Measurements from ENCODE around the gene CCL16.
"Not testable (repeated sequence)": the region's sequence is repeated elsewhere in the genome, so short reads cannot be mapped to it uniquely, and the experiment has no call there.

Gene CCL16

DNA sequence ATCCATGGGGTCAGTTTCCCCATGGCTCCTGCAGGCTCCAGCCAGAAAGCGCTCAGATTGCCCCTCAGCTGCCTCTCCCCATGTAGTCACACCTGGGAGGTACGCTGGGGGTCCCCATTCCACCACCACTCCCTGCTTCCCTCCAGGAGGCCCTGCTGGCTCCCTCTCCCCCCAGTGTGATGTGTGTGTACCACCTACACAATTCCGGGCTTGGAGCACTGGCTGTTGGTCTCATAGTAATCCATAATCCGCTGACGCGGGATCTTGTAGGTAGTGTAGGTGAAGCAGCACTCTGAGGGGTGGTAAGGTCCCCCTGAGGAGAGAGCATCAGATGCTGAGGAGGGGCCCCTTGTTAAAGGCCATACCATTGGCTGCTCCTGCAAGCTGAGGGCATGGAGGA, 2.8 kb upstream of the CCL16 start:
- DNase-seq: no peak

DNA sequence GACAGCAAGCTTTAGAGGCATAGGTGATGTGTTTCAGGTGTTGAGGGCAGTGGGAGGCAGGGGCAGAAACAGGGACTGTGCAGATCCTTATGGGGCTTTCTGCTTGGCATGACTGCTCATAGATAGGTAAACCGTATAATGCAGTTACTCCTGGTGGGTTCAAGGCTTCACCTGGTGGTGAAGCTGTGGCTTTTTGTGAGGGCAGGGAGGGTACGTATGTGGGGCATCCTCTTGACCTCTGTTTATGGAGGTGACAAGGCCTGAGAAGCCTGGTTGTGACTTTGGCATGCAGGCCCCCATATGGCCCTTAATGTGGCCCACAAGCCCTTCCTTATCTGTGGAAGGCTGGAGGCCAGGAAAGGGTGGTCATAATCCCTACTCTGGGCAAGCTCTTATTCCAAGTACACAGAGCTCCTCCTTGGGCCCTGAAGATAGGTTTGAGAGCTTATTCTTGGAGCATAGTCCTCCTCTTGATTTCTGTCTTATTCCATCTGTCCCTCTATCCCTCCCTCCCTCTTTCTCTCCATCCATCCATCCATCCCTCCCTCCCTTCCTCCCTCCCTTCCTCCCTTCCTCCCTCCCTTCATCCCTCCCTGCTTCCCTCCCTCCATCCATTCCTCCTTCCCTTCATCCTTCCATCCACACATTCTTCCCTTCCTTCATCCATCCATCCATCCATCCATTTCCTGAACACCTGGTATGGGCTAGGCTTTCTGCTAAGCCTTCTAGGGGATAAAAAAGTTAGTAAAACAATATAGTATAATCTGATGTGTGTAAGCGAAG, 1.3 kb upstream of the CCL16 start:
- no peak for DNase-seq

GRCh38 chr17:35981908-35982330, 622 bp upstream of the CCL16 start:
- DNase-seq: no peak

DNA sequence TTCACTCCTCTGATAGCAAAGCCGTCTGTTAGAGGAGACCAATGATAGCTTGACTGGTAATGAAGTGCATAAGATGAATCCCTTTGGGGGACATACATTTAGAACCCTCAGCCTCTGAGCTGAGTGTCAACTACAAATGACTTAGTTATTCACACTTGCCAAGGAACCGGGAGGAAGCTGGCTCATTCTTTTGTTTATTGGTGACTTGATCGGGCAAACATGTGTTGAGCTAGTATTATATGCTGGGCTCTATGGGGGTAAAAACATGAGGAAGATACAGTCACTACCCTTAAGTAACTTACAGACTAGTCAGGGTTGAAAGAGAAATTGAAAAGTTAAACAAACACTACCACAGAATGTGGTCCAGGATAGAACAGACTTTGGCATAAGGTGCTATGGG, 3.0 kb downstream of the CCL16 start:
- DNase-seq: no peak

- DNase-seq: no peak
Observed at GRCh38 chr17:35977509-35977908, 3.8 kb downstream of the CCL16 start.

GRCh38 chr17:35973333-35974260, 7.7 kb downstream of the CCL16 start:
- no peak for DNase-seq

- no peak for DNase-seq
Observed at GRCh38 chr17:35972945-35973332, 8.4 kb downstream of the CCL16 start.

DNA sequence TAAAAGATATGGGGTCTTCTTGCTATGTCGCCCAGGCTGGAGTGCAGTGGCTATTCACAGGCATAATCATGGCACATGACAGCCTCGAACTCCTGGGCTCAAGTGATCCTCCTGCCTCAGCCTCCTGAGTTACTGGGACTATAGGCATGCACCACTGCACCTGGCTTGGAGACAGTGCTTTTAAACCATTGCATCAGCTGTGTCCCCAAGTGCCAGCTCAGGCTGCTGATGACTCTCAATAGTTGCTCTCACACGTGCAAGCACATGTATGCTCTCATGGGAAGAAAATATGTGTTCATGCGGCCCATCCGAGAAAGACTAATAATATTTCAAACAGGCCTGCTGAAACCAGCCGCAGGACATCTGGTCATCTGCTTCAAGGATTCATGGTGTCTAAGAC, 8.8 kb downstream of the CCL16 start:
- DNase-seq: no peak

DNA sequence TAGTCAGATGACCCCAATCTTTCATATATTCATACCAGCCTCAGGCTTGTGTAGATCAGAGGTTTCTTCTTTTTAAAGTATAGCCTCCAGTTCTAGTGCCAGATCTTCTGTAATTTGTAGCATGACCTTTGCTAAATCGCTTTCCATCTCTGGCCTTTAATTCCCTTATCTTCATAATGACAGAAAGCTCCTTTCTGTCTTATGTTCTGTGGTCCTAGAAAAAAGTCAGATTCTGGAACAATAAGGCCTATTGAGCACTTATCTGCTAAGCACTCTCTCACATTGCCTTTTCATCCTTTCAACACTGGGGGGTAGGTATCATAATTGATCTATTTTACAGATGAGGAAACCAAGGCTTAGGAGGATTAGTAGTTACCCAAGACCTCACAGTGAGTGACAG, 9.2 kb downstream of the CCL16 start:
- DNase-seq: no peak

DNA sequence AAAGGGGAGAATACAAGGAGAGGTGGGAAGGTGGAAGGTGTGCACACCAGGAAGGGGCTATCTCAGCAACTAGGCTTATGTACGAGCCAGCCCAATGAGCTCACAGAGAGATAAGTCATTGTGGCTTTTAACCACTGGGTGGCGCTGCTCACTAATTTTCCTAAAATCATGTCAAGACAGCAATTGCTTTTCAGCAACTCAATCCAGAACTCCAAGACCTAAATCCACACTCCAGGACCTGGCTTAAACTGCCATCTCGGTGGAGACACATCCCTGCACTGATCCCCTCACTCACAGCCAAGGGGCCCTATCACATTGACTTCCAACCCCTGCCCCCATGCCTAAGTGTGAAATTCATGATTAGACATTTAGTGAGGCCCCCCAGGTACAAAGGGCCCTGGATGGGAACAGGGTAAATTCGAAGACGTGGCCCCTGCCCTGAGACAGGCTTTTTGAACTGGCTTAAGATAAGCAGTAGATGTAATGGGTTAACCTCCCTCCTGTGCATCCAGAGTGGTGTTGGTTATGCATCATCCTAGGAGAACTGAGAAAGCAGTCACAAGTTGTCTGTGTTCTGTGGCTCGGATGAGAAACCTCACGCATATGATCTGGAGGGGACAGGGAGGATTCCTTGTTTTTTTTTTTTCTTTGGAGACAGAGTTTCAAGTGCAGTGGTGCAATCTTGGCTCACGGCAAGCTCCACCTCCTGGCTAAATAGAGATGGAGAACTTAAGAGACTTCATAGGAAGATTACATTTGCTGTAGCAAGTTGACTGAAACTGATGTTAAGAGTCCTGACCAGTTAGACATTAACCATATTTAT, 11.5 kb downstream of the CCL16 start:
- peak; percentile 65 for DNase-seq

DNA sequence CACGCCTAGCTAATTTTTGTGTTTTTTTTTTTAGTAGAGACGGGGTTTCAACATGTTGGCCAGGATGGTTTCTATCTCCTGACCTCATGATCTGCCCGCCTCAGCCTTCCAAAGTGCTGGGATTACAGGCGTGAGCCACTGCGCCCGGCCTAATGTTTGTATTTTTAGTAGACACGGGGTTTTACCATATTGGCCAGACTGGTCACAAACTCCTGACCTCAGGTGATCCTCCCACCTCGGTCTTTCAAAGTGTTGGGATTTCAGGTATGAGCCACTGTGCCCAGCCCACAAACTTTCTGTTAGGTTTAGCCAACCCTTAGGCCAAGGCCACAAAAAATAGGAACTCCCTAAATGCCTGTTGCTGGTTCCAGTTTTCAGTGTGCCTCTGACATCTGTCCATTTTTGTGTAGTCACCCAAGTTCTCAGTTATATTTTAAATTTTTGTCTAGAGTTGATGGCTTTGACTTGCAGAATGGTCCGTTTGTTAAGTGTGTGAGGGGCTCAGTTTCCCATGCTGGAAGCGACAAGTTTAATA, 12.7 kb downstream of the CCL16 start:
- no peak for DNase-seq

DNA sequence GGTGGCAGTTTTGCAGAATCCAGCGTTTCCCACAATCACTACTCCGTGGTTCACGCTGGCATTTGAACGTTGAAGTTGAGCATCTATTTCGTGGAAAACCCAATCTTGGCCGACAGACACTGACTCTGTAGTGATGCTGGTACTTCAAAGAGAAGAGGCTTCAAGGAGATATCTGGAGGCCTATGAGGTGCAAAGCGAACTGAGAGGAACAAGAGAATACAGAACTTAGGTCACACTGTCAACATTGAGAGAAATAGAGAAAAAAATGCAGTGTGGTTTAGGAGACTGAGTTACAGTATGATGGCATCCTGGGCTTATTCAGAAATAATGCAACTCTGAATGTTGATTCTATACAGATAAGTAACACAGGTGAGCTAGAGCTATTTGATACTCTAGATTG, 16.0 kb downstream of the CCL16 start:
- DNase-seq: no peak

DNA sequence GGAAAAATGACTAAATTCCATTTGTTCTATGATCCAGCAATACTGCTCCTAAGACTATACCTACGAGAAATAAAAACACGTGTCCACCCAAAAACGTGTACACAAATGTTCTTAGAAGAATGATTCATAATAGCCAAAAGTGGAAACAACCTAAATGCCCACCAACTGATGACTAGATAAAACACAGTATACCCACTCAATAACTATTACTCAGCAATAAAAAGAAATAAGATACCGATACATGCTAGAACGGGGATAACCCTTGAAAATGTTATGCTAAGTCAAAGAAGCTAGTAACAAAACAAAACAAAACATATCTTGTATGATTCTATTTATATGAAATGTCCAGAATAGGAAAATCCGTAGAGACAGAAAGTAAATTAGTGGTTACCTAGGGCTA, 17.6 kb downstream of the CCL16 start:
- DNase-seq: no peak

- DNase-seq: no peak
Observed at GRCh38 chr17:35953720-35954119, 27.6 kb downstream of the CCL16 start.

GRCh38 chr17:35949401-35949800, 31.9 kb downstream of the CCL16 start:
- DNase-seq: no peak

DNA sequence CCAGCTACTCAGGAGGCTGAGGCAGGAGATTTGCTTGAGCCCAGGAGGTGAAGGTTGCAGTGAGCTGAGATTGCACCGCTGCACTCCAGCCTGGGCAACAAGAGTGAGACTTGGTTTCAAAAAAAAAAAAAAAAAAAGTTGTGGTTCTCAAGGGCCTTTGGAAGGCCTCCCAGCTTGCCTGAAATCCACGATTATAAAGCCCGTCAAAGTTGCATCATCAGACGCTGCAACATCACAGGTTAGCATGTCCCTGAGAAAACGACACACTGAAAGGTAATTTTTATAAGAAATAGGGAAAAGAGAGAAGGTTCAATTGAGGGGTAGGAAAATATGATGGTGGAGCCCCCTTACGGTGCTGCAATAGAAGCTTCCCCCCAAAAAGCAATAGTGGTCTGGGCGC, 33.2 kb downstream of the CCL16 start:
- DNase-seq: no peak

DNA sequence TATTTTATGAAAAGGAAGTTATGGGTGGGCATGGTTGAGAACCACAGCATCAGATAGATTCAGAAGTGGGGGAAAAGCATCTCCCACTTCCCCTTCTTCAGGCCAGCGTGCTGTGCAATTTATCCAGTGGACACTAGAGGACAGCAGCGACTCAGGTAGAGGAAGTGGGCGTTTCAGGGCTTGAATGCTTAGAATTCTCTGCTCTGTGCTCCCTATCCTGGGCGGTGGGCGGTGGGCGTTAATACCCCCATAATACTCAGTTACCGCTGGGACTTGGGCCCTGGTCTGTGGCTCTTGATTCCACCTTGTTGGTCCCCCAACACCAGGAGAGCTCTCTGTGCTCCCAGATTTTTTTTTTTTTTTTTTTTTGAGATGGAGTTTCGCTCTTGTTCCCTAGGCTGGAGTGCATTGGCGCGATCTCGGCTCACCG, 34.1 kb downstream of the CCL16 start:
- peak; percentile 62 for DNase-seq

DNA sequence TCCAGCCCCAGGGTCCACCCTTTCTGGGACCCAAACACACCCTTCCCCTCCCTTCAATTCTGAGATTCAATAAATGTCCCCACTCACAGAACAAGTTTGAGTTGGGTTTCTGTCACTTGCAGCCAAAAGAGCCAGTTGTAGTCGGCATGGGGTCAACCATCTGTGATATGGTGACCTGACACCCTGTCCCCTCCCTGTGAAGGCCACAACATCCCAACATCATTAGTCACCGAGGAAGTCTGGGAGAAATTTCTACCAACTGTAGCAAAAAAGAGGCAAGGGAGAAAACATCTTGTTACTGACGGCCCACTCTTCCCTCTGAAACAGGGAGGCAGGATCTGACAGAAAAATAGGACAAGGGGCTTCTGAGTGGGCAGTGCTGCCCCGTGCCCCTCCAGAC, 37.1 kb downstream of the CCL16 start:
- no peak for DNase-seq

- DNase-seq: no peak
Observed at GRCh38 chr17:35943537-35943936, 37.8 kb downstream of the CCL16 start, which contains the start of gene LYZL6. LYZL6 (minus strand) TSS chr17:35943713; CDS start chr17:35939356, 4,357 bp downstream.

DNA sequence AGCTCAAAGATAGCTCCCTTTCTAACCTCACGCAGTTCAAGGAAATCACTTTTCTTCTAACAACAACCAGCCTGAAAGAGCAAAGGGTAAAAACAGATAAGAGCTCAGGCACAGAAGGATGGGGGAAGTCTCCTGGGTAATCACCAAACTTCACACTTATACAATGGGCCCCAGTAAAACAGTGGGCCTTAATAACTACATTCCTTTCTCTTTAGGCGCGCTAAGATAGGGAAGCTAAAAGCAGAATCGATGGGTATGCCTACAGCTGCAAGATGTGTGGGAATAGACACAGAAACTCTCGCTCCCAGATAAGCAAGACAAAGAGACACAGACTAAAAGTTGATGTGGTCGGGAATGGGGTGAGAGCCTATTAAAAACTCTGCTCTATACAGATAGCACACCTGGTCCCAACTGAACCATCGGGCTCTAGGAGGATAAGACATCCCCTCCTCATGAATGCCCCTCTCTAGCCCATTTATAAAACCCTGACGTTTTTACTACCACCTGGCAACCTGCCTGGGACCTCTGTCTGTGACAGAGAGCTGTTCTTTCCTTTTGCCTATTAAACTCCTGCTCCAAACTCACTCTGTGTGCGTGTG, 38.6 kb downstream of the CCL16 start:
- no peak for DNase-seq

DNA sequence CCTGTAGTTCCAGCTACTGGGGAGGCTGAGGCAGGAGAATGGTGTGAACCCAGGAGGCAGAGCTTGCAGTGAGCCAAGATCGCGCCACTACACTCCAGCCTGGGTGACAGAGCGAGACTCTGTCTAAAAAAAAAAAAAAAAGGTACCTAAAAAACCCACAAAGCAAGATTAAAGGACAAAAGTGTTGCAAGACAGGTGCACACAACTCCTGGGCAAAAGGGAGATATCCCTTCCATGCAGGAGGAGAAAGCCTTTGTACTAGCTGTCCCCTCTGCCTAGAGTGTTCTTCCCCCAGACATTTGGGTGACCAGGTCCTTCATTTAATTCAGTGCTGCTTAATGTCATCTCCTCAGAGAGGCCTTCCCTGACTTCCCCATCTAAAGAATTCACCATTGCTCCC, 42.8 kb downstream of the CCL16 start:
- not testable (repeated sequence) for DNase-seq

GRCh38 chr17:35936063-35936462, 45.2 kb downstream of the CCL16 start:
- no peak for DNase-seq

All from NCI-H2171 treated with DMSO at 0.1 percent for 48 hours (cell line).